GM12878 (cell line): ENCODE data around the gene ALG1L2. TPM values are rescaled to one million over a fixed set of nuclear protein-coding genes. Genes with fewer than 3 reads are reported as not detected.
"Not testable (repeated sequence)": the region's sequence is repeated elsewhere in the genome, so short reads cannot be mapped to it uniquely, and the experiment has no call there.

Source experiments
- ATAC-seq: fragments of 200-7000 bp; cut with Tn5 transposase; 3 replicates; pipeline ENCODE4 v1.9.1; 2020; ENCODE audit warnings: mild to moderate bottlenecking, moderate library complexity
- BruUV-seq: library from RNA; stranded (reverse); fragments of 400-500 nt; replicated peaks from 2 replicates; lab custom pipeline; 2021; lab: Mats Ljungman, UMichigan
- CTCF ChIA-PET: fragments of 300-600 bp; sonication (Branson Sonifier 250); formaldehyde crosslinking; extraction: SDS; loops from one replicate; lab custom pipeline; 2021; ENCODE audit warnings: inconsistent platforms; lab: Yijun Ruan, JAX
- POLR2A ChIA-PET: fragments of 350-600 bp; formaldehyde crosslinking; extraction: SDS; loops from one replicate; lab custom pipeline; 2021; ENCODE audit warnings: inconsistent platforms; lab: Charles Lee
- RAD21 ChIA-PET: fragments of 300-600 bp; sonication (Branson Sonifier 250); formaldehyde crosslinking; loops from one replicate; lab custom pipeline; 2023; ENCODE audit warnings: antibody characterized with exemption; ENCODE audit not compliant: unreplicated experiment; lab: Charles Lee
- SMC1A ChIA-PET: fragments of 300-600 bp; sonication (Branson Sonifier 250); formaldehyde crosslinking; loops from one replicate; lab custom pipeline; 2023; ENCODE audit not compliant: unreplicated experiment, uncharacterized antibody; lab: Charles Lee
- DNase-seq: peaks from one replicate; pipeline ENCODE4 v3.0.0-alpha.2; 2011; ENCODE audit warnings: low read depth, low spot score
- FAIRE-seq: peaks from 3 replicates; lab custom pipeline; 2011; peaks lifted over from hg19 to GRCh38; lab: Jason Lieb, UNC
- H2AFZ ChIP-seq: 2 replicates; pipeline ENCODE4 v1.6.0; 2011; ENCODE audit warnings: low read depth, low read length, control low read depth; ENCODE audit not compliant: control insufficient read depth
- H3K27ac ChIP-seq: 2 replicates; pipeline ENCODE4 v1.5.1; 2011; ENCODE audit warnings: control low read depth; ENCODE audit not compliant: control insufficient read depth, insufficient read depth
- H3K27me3 ChIP-seq, 2 experiments: replicated peaks in 1 of 2; 2 replicates each; pipeline versions ENCODE4 v1.6.0 to v1.6.1; 2011; ENCODE audit warnings: low read length in 1 of 2; ENCODE audit not compliant: control insufficient read depth in 2 of 2, insufficient read depth in 2 of 2
- H3K36me3 ChIP-seq, 2 experiments: 2 replicates each; pipeline ENCODE4 v1.5.1; 2011; ENCODE audit warnings: low read length in 1 of 2; ENCODE audit not compliant: control insufficient read depth in 2 of 2, insufficient read depth in 2 of 2
- H3K4me1 ChIP-seq: 2 replicates; pipeline ENCODE4 v1.6.1; 2011; ENCODE audit warnings: mild to moderate bottlenecking, low read length, moderate library complexity, mixed read lengths; ENCODE audit not compliant: control insufficient read depth, insufficient read depth
- H3K4me2 ChIP-seq: 2 replicates; pipeline ENCODE4 v1.6.0; 2011; ENCODE audit warnings: control low read depth; ENCODE audit not compliant: control insufficient read depth, insufficient read depth
- H3K4me3 ChIP-seq: fragments of 200-600 bp; sonication (generic); 2 replicates; pipeline ENCODE4 v1.5.1; 2016
- H3K79me2 ChIP-seq: 2 replicates; pipeline ENCODE4 v1.6.0; 2011; ENCODE audit warnings: low read length; ENCODE audit not compliant: control insufficient read depth, insufficient read depth
- H3K9ac ChIP-seq: 2 replicates; pipeline ENCODE4 v1.8.0; 2011; ENCODE audit warnings: low read length, control low read depth, mixed read lengths; ENCODE audit not compliant: control insufficient read depth, insufficient read depth
- H3K9me3 ChIP-seq: replicated peaks from 3 replicates; pipeline ENCODE4 v1.5.1; 2011; ENCODE audit warnings: mild to moderate bottlenecking, low read length; ENCODE audit not compliant: control insufficient read depth, insufficient read depth
- H4K20me1 ChIP-seq: 2 replicates; pipeline ENCODE4 v1.6.0; 2011; ENCODE audit not compliant: control insufficient read depth, insufficient read depth
- CEBPB ChIP-seq, 2 experiments: fragments of 150-350 bp in 1 of 2; IDR thresholded peaks; 2 replicates each; pipeline ENCODE4 v1.6.1; 2012 to 2014; ENCODE audit warnings: low read depth in 2 of 2, low read length in 2 of 2, borderline replicate concordance in 1 of 2, inconsistent platforms in 1 of 2
- FOS ChIP-seq: IDR thresholded peaks from 3 replicates; pipeline ENCODE4 v1.6.1; 2011; ENCODE audit warnings: borderline replicate concordance; ENCODE audit not compliant: insufficient read length; ENCODE audit errors: extremely low read depth
- MEF2A ChIP-seq: IDR thresholded peaks from 2 replicates; pipeline ENCODE4 v1.6.1; 2011; ENCODE audit warnings: low read depth, mild to moderate bottlenecking, low read length, moderate library complexity; ENCODE audit not compliant: insufficient read depth
- NR2F1 ChIP-seq: fragments of 450-650 bp; conservative IDR thresholded peaks from 2 replicates; pipeline ENCODE4 v1.6.1; 2017; ENCODE audit warnings: mild to moderate bottlenecking
- POLR2A ChIP-seq: IDR thresholded peaks from 2 replicates; pipeline ENCODE4 v1.6.1; 2011; ENCODE audit warnings: low read depth, mild to moderate bottlenecking, low read length
- RAD21 ChIP-seq: IDR thresholded peaks from 2 replicates; pipeline ENCODE4 v1.6.1; 2011; ENCODE audit warnings: mild to moderate bottlenecking, low read depth, low read length, moderate library complexity; ENCODE audit not compliant: insufficient read depth
- WRNIP1 ChIP-seq: IDR thresholded peaks from 2 replicates; pipeline ENCODE4 v1.6.1; 2011; ENCODE audit warnings: low read depth, low read length, improper control_type of control experiment, borderline replicate concordance
- WGBS: methylation state at CpG from one replicate; pipeline ENCODE4 v1.1.6; 2016; ENCODE audit warnings: low lambda C conversion rate; ENCODE audit not compliant: insufficient replicate concordance, insufficient coverage; ENCODE audit errors: missing lambda C conversion rate; 5-methylcytosine and 5-hydroxymethylcytosine counted together
- in situ Hi-C: fragments of 300-500 bp; cut with MboI; formaldehyde crosslinking; loops from 9 replicates; pipeline ENCODE4 v1.14.3; 2018; ENCODE audit warnings: mixed read lengths
- intact Hi-C: fragments of 100-400 bp; cut with micrococcal nuclease; formaldehyde crosslinking; loops from one replicate; pipeline ENCODE4 v1.14.2; 2022; ENCODE audit not compliant: unreplicated experiment
- polyA plus RNA-seq, 11 experiments: library from polyadenylated mRNA; depleted of rRNA in 4 of 11; unstranded in 6 of 11; stranded (reverse) in 5 of 11; fragments of >200 nt; fragmentation: Nextera tagmentation in 4 of 11; fragmentation: Illumina TruSeq in 1 of 11; extraction: Ambion mirVana in 4 of 11; extraction: Trizol in 1 of 11; gene quantifications; 1 replicate in 1 of 11; 2 replicates in 10 of 11; pipeline versions ENCODE4 v1.2.1 to v1.2.3, GENCODE V29; 2011 to 2016; ENCODE audit warnings: inconsistent platforms in 2 of 11, missing spikeins in 2 of 11, low read depth in 1 of 11
- total RNA-seq, 4 experiments: library from RNA; depleted of rRNA in 3 of 4; stranded (reverse); fragments of >200 nt in 3 of 4; fragmentation: Illumina TruSeq in 1 of 4; extraction: Trizol in 1 of 4; gene quantifications; 2 replicates each; pipeline versions ENCODE4 v1.2.1 to v1.2.3, GENCODE V29; 2013 to 2021
- TF ChIP-seq, protein P1 (sequence below): IDR thresholded peaks from 2 replicates; pipeline ENCODE4 v1.6.1; 2011; ENCODE audit warnings: mild to moderate bottlenecking, low read depth, low read length, moderate library complexity; ENCODE audit not compliant: insufficient replicate concordance

Gene ALG1L2
- total and polyA plus RNA-seq, 10 of the 15 experiments (the other 5 are each of a cell fraction or from before 2014, with no cell fraction given), result 0.09 to 0.31 (median 0.16) TPM; not detected in 6

DNA sequence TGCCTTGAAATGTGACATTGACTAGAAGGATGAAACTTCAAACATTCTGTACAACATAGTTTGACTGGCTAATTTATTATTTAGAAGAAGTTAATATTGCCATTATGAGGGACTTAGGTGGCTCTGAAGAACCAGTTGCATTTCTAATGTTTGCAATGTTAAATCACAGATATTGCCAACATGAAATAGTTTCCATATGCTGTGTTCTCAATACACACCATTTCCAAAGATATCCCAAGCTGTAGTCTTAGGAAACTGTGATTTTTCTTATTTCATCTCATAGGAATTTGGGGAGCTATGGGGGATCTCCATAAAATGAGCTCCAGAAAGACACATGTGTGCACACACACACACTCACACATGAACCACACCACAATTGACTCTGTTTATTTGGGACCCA is 36.3 kb downstream of the ALG1L2 start:
- Histone ChIP-seq H3K27ac (no peak overlapping the region), H3K9me3 (no peaks in the 10 kb centered on the region), H3K27me3 (no peaks in the 10 kb centered on the region; a peak in 1 of 4 replicates), H3K4me1 (no peaks in the 10 kb centered on the region), H3K9ac (no peak overlapping the region), H3K4me2 (no peak overlapping the region), H2AFZ (no peak overlapping the region), H4K20me1 (no peaks in the 10 kb centered on the region), H3K79me2 (no peaks in the 10 kb centered on the region)
- FAIRE-seq (no peak), ATAC-seq (no peak), DNase-seq (no peak)
- CTCF ChIA-PET, result no interaction called here
- intact Hi-C loops, result no loop called here
- SMC1A ChIA-PET, result no interaction called here
- no TSS peak for BruUV-seq
- POLR2A ChIA-PET, result no interaction called here
- RAD21 ChIA-PET, result no interaction called here
- TF ChIP-seq CEBPB (IDR thresholded peaks at IDR 0.05; ENCODE audit: borderline replicate concordance in 1 of 2, low read depth in 2 of 2, low read length in 2 of 2), result no peak
- TF ChIP-seq FOS, result no peak
- TF ChIP-seq, protein P1, sequence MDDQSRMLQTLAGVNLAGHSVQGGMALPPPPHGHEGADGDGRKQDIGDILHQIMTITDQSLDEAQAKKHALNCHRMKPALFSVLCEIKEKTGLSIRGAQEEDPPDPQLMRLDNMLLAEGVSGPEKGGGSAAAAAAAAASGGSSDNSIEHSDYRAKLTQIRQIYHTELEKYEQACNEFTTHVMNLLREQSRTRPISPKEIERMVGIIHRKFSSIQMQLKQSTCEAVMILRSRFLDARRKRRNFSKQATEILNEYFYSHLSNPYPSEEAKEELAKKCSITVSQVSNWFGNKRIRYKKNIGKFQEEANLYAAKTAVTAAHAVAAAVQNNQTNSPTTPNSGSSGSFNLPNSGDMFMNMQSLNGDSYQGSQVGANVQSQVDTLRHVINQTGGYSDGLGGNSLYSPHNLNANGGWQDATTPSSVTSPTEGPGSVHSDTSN, result no peak
- no peak for TF ChIP-seq RAD21
- no peak for TF ChIP-seq POLR2A
- TF ChIP-seq NR2F1, result no peak
- no peak for TF ChIP-seq WRNIP1
- no peak for TF ChIP-seq MEF2A
- TF ChIP-seq, all 136 proteins: peak for 0
- no peak overlapping the region for H3K4me3 ChIP-seq
- in situ Hi-C loops, result no loop called here
- H3K36me3 ChIP-seq, result no peaks in the 10 kb centered on the region

DNA sequence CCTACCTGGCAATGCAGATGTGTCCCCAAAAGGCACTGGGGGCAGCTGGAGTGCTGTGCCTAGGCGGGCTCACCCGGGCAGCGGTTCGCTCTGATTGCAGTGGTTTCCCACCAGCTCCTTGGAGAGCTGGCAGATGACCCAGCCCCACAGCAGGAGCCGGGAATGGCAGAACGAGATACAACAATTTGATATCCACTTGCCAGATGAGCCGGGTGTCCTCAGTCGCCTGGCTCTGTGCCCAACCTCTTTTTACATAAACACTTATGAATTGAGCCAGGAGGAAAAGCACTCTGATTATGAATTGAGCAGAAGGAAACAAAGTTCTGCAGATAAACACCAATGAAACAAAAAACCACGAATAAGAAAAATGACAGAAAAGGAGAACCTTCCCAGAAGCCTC is 38.2 kb downstream of the ALG1L2 start:
- H2AFZ ChIP-seq, intact Hi-C loops, FAIRE-seq, H3K9ac ChIP-seq, SMC1A ChIA-PET, H3K27ac ChIP-seq, DNase-seq, BruUV-seq, ATAC-seq, H3K4me2 ChIP-seq, H3K36me3 ChIP-seq, H3K9me3 ChIP-seq, RAD21 ChIA-PET, H3K4me3 ChIP-seq, H3K4me1 ChIP-seq, CTCF ChIA-PET, in situ Hi-C loops, H3K79me2 ChIP-seq, H3K27me3 ChIP-seq, POLR2A ChIA-PET, H4K20me1 ChIP-seq: not testable (repeated sequence)
- WGBS, result 24% methylated on average over 9 of the region's 9 CpGs

DNA sequence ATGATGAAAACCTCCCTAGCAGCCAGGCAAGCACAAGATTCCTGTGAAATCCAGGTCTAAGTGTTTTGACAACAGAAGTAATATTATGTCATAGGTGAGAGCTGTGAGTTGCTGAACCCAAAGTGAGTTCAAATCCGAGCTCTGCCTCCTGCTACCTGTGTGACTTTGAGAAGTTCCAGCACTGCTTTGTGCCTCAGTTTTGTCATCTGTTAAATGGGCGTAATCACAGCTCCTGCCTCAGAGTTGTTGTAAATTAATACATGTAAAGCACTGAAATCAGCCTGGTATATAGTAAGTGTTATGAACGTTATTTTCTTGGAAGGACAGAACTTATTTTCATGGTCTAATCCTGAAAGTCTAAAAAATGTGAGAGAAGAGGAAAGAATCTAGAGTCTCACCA is 38.7 kb downstream of the ALG1L2 start:
- H3K27me3 ChIP-seq, H3K4me3 ChIP-seq, DNase-seq, POLR2A ChIA-PET, H4K20me1 ChIP-seq, H3K36me3 ChIP-seq, RAD21 ChIA-PET, BruUV-seq, H3K27ac ChIP-seq, H3K9ac ChIP-seq, H3K79me2 ChIP-seq, FAIRE-seq, ATAC-seq, H3K4me1 ChIP-seq, intact Hi-C loops, in situ Hi-C loops, CTCF ChIA-PET, H3K9me3 ChIP-seq, H2AFZ ChIP-seq, H3K4me2 ChIP-seq, SMC1A ChIA-PET: not testable (repeated sequence)
- WGBS, result 34% methylated on average over 3 of the region's 3 CpGs
